Right atrium auricular region (tissue), 2 donors: Measurements from ENCODE around the gene FRMD4A. TPM values are rescaled to one million over a fixed set of nuclear protein-coding genes. Genes with fewer than 3 reads are reported as not detected.

Source experiments
- DNase-seq: peaks from one replicate; pipeline ENCODE4 v3.0.0-alpha.2; 2019; ENCODE audit warnings: low spot score
- H3K27ac ChIP-seq, 2 donors: fragments of 200-600 bp; sonication (generic); 1 replicate in 1 of 2; 2 replicates in 1 of 2; pipeline ENCODE4 v1.5.1; 2016 to 2019
- H3K27me3 ChIP-seq, 2 donors: fragments of 200-600 bp; sonication (generic); one replicate each; pipeline versions ENCODE4 v1.5.1 to v1.6.0; 2017 to 2019
- H3K36me3 ChIP-seq: fragments of 200-600 bp; sonication (generic); one replicate; pipeline ENCODE4 v1.5.1; 2016
- H3K4me1 ChIP-seq, 2 donors: fragments of 200-600 bp; sonication (generic); one replicate each; pipeline versions ENCODE4 v1.5.1 to v1.6.0; 2017 to 2019
- H3K4me3 ChIP-seq, 2 donors: fragments of 200-600 bp; sonication (generic); 1 replicate in 1 of 2; 2 replicates in 1 of 2; pipeline ENCODE4 v1.5.1; 2017 to 2019; ENCODE audit warnings: mild to moderate bottlenecking in 1 of 2, moderate library complexity in 1 of 2
- H3K9me3 ChIP-seq, 2 donors: fragments of 200-600 bp; sonication (generic); one replicate each; pipeline ENCODE4 v1.5.1; 2019
- total RNA-seq, 2 donors: library from RNA; depleted of rRNA; stranded (reverse); fragments of >200 nt; gene quantifications; one replicate each; pipeline ENCODE4 v1.1.0, GENCODE V29; 2016
- TF ChIP-seq, protein P1 (sequence below), 2 donors: fragments of 200-600 bp; sonication (generic); IDR thresholded peaks; one replicate each; pipeline ENCODE4 v1.5.1; 2019; ENCODE audit warnings: antibody characterized with exemption in 2 of 2

The FRMD4A gene
- total RNA-seq, 2 donors from 2014 or later: 15.9 to 22.9 TPM

DNA sequence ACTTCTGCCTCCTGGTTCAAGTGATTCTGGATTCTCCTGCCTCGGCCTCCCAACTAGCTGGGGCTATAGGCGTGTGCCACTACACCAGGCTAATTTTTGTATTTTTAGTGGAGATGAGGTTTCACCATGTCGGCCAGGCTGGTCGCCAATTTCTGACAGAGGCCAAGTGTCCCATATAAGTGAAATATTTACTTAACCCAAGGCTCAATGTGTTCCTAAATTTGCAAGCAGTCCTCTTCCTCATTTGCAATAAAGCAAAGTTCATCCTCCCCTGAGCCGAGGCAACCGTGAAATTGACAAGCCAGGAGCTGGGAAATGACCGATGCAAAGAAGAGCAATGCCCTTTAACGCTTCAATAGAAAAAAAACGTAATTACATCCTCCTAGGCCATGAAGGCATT lies 347.7 kb downstream of the FRMD4A start:
- DNase-seq: no peak
- Histone ChIP-seq H3K4me3 (no peak overlapping the region), H3K27me3 (no peaks in the 10 kb centered on the region)

GRCh38 chr10:13978533-13979115 lies 352.1 kb downstream of the FRMD4A start:
- no peak for DNase-seq
- Histone ChIP-seq H3K4me1 (no peaks in the 10 kb centered on the region), H3K27ac (no peak overlapping the region), H3K9me3 (no peaks in the 10 kb centered on the region), H3K27me3 (no peaks in the 10 kb centered on the region), H3K4me3 (no peak overlapping the region), H3K36me3 (no peaks in the 10 kb centered on the region)
- TF ChIP-seq, protein P1, sequence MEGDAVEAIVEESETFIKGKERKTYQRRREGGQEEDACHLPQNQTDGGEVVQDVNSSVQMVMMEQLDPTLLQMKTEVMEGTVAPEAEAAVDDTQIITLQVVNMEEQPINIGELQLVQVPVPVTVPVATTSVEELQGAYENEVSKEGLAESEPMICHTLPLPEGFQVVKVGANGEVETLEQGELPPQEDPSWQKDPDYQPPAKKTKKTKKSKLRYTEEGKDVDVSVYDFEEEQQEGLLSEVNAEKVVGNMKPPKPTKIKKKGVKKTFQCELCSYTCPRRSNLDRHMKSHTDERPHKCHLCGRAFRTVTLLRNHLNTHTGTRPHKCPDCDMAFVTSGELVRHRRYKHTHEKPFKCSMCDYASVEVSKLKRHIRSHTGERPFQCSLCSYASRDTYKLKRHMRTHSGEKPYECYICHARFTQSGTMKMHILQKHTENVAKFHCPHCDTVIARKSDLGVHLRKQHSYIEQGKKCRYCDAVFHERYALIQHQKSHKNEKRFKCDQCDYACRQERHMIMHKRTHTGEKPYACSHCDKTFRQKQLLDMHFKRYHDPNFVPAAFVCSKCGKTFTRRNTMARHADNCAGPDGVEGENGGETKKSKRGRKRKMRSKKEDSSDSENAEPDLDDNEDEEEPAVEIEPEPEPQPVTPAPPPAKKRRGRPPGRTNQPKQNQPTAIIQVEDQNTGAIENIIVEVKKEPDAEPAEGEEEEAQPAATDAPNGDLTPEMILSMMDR (IDR thresholded peaks at IDR 0.05): no peak

More for the DNA sequence above, 347.7 kb downstream of the FRMD4A start:
- Histone ChIP-seq H3K27ac (no peak overlapping the region), H3K4me1 (no peaks in the 10 kb centered on the region), H3K36me3 (no peaks in the 10 kb centered on the region), H3K9me3 (no peaks in the 10 kb centered on the region)
- TF ChIP-seq, protein P1 (IDR thresholded peaks at IDR 0.05): no peak

DNA sequence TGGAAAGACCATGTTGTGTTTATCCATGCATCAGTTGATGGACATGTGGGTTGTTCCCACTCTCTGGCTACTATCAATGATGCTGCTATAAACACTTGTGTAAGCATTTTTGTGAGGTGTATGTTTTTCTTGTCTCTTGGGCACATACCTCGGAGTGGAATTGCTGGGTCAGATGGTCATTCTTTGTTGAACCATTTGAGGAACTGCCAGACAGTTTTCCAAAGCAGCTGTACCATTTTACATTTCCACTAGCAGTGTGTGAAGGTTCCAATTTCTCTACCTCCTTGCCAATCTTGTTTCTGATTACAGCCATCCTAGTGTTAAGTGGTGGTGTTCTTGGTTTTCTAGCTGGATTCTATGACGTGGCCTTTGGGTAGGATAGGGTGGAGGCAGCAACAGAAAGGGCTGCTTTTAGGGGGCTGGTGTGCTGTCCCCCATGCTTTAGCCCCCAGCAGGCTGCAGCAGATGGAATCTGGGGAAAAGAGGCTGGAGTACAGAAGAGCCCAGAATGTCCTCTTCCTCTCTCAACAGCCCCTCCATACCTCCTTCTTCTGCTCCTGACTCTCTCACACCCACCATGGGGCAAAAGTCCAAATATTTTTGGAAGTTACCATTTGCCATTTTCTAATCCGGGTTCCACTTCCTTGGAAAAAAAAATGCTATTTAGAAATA lies 352.7 kb downstream of the FRMD4A start:
- no peak for DNase-seq
- no peak overlapping the region for H3K4me3 ChIP-seq
- TF ChIP-seq, protein P1 (IDR thresholded peaks at IDR 0.05): no peak
- no peaks in the 10 kb centered on the region for H3K27me3 ChIP-seq
- H3K9me3 ChIP-seq: no peaks in the 10 kb centered on the region
- no peaks in the 10 kb centered on the region for H3K4me1 ChIP-seq
- H3K36me3 ChIP-seq: no peaks in the 10 kb centered on the region
- no peak overlapping the region for H3K27ac ChIP-seq

DNA sequence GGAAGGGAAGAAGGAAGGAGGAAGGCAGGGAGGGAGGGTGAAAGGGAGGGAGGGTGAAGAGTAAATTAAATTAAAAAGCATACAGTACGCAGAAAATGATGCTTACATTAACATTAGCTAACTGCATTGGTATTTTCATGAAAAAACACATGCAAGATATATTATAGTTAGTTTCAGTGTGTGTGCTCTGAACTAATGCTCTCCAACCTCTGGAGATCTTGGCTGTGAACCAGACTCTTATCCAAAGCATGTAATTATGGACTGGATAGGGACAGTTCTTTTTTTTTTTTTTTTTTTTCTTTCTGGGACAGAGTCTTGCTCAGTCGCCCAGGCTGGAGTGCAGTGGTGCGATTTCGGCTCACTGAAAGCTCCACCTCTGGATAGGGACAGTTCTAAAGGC lies 357.0 kb downstream of the FRMD4A start:
- TF ChIP-seq, protein P1 (IDR thresholded peaks at IDR 0.05): no peak
- peaks cover 0 to 19% of the 10 kb centered on the region in 2 donors for H3K4me1 ChIP-seq

DNA sequence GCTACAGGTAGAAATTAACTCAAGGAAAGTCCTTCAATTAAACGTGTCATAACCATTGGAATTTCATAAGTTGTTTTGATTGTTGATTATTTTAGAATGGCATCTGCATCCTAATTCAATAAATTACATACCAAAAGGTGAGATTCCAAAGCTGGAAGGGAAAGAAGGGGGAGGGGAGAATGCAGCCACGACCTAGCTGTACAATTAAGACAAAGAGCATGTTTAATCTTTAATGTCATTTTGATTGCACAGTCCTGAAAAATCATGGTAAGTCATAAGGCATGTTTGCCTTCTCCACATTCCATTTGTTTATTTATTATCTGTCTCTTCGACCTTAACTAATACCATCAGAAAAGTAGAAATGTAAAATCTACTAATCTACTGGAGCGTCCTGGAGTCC lies 358.1 kb downstream of the FRMD4A start:
- DNase-seq: no peak
- no peak overlapping the region for H3K4me3 ChIP-seq
- no peaks in the 10 kb centered on the region for H3K27me3 ChIP-seq
- H3K27ac ChIP-seq: no peak overlapping the region
- no peaks in the 10 kb centered on the region for H3K36me3 ChIP-seq
- no peaks in the 10 kb centered on the region for H3K9me3 ChIP-seq
- TF ChIP-seq, protein P1 (IDR thresholded peaks at IDR 0.05): no peak
- H3K4me1 ChIP-seq: peaks cover 0 to 19% of the 10 kb centered on the region in 2 donors

More for the DNA sequence above, 357.0 kb downstream of the FRMD4A start:
- H3K27me3 ChIP-seq: no peaks in the 10 kb centered on the region
- no peak for DNase-seq
- H3K27ac ChIP-seq: no peak overlapping the region
- H3K9me3 ChIP-seq: no peaks in the 10 kb centered on the region
- no peak overlapping the region for H3K4me3 ChIP-seq
- no peaks in the 10 kb centered on the region for H3K36me3 ChIP-seq
